DMS53 (cell line): ENCODE data around the gene COL1A1.

Experiments
- DNase-seq: peaks from one replicate; lab custom pipeline; 2025; lab: John Stamatoyannopoulos, UW

Gene COL1A1

GRCh38 chr17:50153650-50154575 lies 47.5 kb downstream of the COL1A1 start:
- DNase-seq: no peak

- DNase-seq: no peak
Measured at GRCh38 chr17:50152736-50153135, 48.7 kb downstream of the COL1A1 start.

GRCh38 chr17:50151937-50152547 lies 49.4 kb downstream of the COL1A1 start:
- DNase-seq: peak; percentile 96

GRCh38 chr17:50151041-50151936 lies 50.1 kb downstream of the COL1A1 start:
- DNase-seq: peak; percentile 98

GRCh38 chr17:50150354-50151040 lies 50.9 kb downstream of the COL1A1 start, which contains the start of gene PPP1R9B:
TSS of gene PPP1R9B (minus strand) at chr17:50150677. CDS start at chr17:50150513, 164 bp downstream.
- DNase-seq: no peak

GRCh38 chr17:50149417-50150353 lies 51.7 kb downstream of the COL1A1 start:
- DNase-seq: peak; percentile 94

- DNase-seq: no peak
Measured at GRCh38 chr17:50149091-50149416, 52.4 kb downstream of the COL1A1 start.

- DNase-seq: peak; percentile 64
Measured at GRCh38 chr17:50148226-50149090, 53.0 kb downstream of the COL1A1 start.

- DNase-seq: peak; percentile 52
Measured at GRCh38 chr17:50147841-50148225, 53.6 kb downstream of the COL1A1 start.

- DNase-seq: no peak
Measured at GRCh38 chr17:50146927-50147665, 54.3 kb downstream of the COL1A1 start.

GRCh38 chr17:50146230-50146926 lies 55.1 kb downstream of the COL1A1 start:
- DNase-seq: no peak

GRCh38 chr17:50145532-50146229 lies 55.8 kb downstream of the COL1A1 start:
- DNase-seq: no peak

GRCh38 chr17:50144845-50145531 lies 56.4 kb downstream of the COL1A1 start:
- DNase-seq: no peak

- DNase-seq: no peak
Measured at GRCh38 chr17:50144355-50144754, 57.1 kb downstream of the COL1A1 start.

GRCh38 chr17:50143461-50144176 lies 57.8 kb downstream of the COL1A1 start:
- DNase-seq: no peak

GRCh38 chr17:50141745-50142110 lies 59.7 kb downstream of the COL1A1 start:
- DNase-seq: no peak
